IPS-11a (cell line): ENCODE results near the gene GPC5.

Source experiments
- H3K4me3 ChIP-seq: one replicate; pipeline ENCODE4 v1.5.1; 2013; ENCODE audit warnings: low read depth, low read length, control low read depth

Gene GPC5

DNA sequence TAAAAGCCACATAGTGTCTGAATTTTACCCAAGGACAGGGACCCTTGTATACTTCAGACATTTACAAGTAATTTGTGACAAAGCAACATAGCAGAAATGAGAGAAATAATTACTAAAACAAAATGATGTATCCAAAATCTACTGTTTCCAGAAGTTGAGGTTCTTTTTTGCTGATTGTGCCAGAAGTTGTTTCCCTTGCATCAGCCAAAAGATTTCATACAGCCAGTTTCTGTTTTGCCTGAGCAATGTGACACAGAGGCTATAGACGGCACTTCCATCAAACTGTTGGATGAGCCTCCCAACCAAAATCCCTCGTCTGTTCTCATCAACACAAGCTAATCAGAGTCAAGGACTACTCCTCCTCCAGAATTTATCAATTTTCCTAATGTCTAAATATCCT, 915.0 kb downstream of the GPC5 start:
- H3K4me3 ChIP-seq = no peak overlapping the region

- H3K4me3 ChIP-seq = no peak overlapping the region
Observed at GRCh38 chr13:92315265-92315664, 916.8 kb downstream of the GPC5 start.

GRCh38 chr13:92316030-92316429, 917.6 kb downstream of the GPC5 start:
- no peak overlapping the region for H3K4me3 ChIP-seq

DNA sequence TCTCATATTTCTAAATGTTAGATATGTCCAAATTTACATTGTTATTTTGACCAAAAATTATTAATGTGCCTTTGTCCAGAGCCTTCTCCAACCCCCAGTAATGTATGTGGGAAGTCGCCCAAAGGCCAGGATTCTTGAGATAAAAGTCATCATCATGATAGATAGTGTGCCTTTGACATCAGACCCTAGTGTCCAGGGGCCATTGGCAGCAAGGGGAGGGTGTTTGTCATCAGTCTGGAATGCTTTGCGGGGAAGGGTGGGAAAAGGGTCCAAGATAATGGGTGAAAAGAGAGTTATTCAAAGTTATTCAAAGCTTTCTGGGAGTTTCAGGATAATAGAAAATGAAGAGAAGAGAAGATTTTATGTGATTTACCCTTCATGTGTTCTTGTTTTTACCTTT, 918.6 kb downstream of the GPC5 start:
- no peak overlapping the region for H3K4me3 ChIP-seq

- no peak overlapping the region for H3K4me3 ChIP-seq
Observed at GRCh38 chr13:92320323-92320722, 921.9 kb downstream of the GPC5 start.

DNA sequence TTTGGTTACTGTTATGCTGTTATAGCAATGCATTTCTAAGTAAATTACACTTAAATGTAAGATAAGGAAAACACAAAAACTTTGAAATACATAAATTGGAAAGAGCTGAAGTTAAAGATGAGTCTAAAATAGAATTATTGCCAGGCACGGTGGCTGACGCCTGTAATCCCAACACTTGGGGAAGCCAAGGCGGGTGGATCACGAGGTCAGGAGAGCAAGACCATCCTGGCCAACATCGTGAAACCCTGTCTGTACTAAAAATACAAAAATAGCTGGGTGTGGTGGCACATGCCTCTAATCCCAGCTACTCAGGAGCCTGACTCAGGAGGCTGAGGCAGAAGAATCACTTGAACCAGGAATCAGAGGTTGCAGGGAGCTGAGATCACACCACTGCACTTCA, 922.8 kb downstream of the GPC5 start:
- no peak overlapping the region for H3K4me3 ChIP-seq

DNA sequence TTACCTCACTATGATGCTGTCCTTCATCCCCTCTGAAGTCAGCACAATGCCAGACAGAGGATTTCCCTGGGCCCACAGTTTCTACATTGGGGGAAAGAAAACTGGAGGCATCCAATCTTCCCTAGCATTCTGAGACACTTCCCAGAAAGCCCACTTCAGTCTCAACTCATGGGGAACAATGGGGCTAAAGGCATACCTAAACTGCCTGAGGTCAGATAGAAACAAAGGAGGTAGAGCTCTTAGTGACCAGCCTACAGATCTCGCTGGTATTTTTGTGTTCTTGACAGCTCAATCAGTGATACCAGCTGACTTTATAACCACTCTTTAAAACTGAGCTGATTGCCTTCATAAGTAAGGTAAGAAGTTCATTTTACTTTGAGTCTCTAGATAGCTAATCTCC, 947.2 kb downstream of the GPC5 start:
- no peak overlapping the region for H3K4me3 ChIP-seq

DNA sequence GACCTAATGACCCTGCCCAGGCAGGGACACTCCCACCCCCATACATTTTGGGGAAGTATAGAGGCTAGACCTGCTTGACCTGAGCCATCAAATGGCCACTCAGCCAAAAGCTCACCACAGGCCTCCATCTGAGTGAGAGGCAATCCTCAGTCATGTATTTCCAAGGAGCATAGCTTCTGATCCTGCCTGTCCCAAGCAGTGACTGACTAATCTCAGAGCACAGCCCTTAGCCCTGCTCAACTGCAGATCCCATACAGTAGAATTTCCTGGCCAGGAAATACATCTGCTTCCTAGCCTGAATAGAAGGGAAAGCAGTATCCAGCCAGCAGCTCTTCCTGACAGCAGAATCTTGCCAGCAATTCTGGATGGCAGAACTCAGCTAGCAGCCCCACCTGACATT, 947.6 kb downstream of the GPC5 start:
- H3K4me3 ChIP-seq = no peak overlapping the region

DNA sequence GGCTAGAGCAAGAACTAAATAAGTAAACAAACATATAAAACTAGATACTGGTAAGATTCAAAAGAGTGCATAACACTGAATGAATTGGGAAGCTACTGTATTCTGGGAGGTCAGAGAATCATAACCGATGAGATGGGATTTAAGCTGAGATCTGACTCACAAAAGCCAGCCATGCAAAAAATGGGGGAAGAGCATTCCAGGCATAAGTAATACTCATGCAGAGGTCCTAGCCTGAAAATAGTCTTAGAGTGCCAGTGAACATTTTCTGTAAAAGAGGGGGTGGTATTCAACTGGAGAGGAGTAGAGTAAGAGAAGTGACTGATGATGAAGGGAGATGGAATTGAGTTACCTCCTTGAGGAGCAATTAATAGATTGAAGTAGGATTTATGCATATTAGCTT, 956.2 kb downstream of the GPC5 start:
- H3K4me3 ChIP-seq = no peak overlapping the region

DNA sequence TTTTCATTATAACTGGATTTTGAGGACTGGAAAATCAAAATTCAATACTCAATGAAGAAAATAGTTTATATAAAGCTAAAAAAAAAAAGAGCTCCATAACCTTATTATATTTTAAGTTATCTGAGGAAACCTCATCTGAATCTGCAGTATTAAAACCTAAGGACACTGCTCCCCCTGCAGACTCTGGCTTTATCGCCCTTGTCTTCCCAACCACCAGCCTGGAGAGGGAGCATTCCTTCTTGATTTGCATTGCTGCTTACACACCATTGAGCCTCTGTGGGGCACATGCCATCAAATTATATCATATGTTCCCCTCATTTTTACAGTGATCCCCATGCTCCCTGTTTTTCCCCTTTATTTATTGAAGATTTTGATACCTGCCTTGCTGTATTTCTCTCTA, 956.8 kb downstream of the GPC5 start:
- no peak overlapping the region for H3K4me3 ChIP-seq

GRCh38 chr13:92362717-92363116, 964.3 kb downstream of the GPC5 start:
- no peak overlapping the region for H3K4me3 ChIP-seq

- no peak overlapping the region for H3K4me3 ChIP-seq
Observed at GRCh38 chr13:92365904-92366303, 967.5 kb downstream of the GPC5 start.

- H3K4me3 ChIP-seq = no peak overlapping the region
Observed at GRCh38 chr13:92377396-92377795, 979.0 kb downstream of the GPC5 start.

GRCh38 chr13:92379371-92379770, 981.0 kb downstream of the GPC5 start:
- no peak overlapping the region for H3K4me3 ChIP-seq

DNA sequence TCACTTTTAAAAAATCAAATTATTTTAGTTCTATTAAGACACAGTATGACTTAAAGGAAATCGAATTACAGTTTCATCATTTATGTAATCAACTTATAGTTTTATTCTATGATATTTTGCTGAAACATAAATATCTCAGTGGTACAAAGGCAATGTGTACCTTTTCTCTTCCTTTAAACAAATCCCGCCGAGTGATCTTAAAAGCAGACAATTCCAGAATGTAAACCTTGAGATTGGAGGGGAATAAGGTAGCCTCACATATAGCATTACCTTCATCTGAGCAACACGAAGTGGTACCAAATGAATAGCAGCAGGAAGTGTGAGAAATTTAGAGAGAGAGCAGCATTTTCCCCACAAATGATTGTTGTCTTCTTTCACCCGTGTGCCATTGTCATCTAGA, 986.0 kb downstream of the GPC5 start:
- no peak overlapping the region for H3K4me3 ChIP-seq

DNA sequence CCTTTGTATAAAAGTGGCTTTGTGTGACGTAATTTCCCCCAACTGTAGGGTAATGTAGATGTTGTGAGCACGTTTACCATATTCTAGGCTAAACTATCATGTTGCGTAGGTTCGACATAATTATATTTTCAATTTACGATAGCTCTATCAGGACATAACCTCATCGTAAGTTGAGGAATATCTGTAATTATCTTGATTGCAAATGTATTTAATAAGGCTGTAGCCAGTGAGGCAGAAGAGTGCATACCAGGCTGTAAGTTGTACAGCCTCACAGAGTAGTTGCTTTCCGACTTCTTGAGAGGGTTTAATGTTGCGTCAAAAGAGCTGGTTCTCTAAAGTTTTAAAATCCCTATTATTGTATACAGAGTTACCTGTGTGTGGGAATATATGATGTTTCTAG, 988.8 kb downstream of the GPC5 start:
- no peak overlapping the region for H3K4me3 ChIP-seq

DNA sequence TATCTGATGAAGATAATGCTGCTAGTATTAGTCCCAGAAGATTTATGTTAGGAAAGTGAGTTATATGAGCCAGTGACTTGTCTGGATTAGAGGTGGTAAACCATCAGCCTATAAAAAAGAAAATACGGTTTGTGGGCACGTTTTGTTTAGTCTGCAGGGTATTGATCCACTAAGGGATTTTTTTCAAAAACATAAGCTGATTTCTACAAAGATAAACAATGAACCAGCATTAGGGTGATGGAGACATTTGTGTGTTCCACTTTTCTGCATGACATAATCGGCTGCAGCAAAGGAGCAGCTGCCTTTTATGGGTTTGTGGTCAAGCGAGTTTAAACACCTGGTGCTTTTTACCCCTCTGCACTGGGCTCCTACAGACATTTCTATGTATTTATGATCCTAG, 991.8 kb downstream of the GPC5 start:
- H3K4me3 ChIP-seq = no peak overlapping the region

- H3K4me3 ChIP-seq = no peak overlapping the region
Observed at GRCh38 chr13:92403606-92404005, 1005.2 kb downstream of the GPC5 start.

- H3K4me3 ChIP-seq = no peak overlapping the region
Observed at GRCh38 chr13:92407858-92408257, 1009.4 kb downstream of the GPC5 start.

GRCh38 chr13:92412481-92412880, 1014.1 kb downstream of the GPC5 start:
- no peak overlapping the region for H3K4me3 ChIP-seq

DNA sequence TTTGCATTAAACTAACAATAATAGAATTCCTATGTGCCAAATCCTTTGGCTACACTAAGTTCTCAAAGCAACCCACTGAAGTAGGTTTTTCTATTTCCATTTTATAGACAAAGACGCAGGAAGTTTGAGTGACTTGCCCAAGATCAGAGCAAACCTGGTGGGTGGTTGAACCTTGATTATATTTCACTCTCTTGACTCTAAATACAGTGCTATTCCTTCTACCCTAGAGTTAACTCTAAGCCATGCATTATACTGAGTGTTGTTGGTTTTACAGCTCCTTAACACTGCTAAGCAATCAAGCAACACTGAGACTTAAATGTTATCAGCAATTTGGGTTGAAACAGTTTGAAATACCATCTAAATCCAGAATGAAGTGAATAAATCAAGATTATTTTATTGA, 1014.6 kb downstream of the GPC5 start:
- H3K4me3 ChIP-seq = no peak overlapping the region

- no peak overlapping the region for H3K4me3 ChIP-seq
Observed at GRCh38 chr13:92413452-92413851, 1015.0 kb downstream of the GPC5 start.

- H3K4me3 ChIP-seq = no peak overlapping the region
Observed at GRCh38 chr13:92414851-92415250, 1016.4 kb downstream of the GPC5 start.

GRCh38 chr13:92415781-92416180, 1017.4 kb downstream of the GPC5 start:
- H3K4me3 ChIP-seq = no peak overlapping the region
